GM19240 (cell line): Measurements from ENCODE around the gene TMEM181.
"Not testable (repeated sequence)": the region's sequence is repeated elsewhere in the genome, so short reads cannot be mapped to it uniquely, and the experiment has no call there.

Experiments used
- DNase-seq: peaks from one replicate; pipeline ENCODE4 v3.0.0; 2011; ENCODE audit warnings: low spot score; ENCODE audit not compliant: insufficient read length

TMEM181 gene

DNA sequence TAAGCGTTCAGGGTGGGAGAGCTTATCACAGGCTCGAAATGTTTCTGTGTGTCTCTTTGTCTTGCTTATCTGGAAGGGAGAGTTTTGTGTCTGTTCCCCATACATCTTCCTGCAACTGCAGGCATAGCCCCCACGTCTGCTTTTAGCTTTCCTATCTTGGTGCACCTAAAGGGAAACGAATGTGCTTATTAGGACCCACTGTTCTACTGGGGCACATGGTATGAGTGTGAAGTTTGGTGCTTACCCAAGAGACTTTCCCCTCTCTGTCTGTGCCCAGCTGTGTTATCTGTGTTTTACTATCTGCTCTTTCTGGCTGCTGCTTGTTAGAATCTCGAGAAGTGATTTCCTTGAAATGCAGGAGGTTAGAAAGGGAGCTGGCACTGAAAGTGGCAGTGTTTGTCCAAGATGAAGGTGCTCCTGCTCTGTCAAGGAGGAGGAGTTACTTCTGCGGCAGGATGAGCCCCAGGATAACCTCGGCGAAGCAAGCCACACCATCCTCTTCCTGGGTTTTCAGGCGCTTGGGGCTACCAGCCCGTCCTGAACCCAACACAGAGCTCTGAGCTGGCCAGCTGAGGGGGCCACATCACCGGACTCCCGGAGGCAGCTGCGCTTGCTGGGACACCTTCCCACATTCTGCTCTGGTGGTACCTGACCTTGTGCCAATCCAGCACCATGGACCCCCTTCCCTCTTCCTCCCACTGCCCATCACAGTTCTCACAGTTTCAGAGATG is 61.2 kb downstream of the TMEM181 start:
- no peak for DNase-seq

DNA sequence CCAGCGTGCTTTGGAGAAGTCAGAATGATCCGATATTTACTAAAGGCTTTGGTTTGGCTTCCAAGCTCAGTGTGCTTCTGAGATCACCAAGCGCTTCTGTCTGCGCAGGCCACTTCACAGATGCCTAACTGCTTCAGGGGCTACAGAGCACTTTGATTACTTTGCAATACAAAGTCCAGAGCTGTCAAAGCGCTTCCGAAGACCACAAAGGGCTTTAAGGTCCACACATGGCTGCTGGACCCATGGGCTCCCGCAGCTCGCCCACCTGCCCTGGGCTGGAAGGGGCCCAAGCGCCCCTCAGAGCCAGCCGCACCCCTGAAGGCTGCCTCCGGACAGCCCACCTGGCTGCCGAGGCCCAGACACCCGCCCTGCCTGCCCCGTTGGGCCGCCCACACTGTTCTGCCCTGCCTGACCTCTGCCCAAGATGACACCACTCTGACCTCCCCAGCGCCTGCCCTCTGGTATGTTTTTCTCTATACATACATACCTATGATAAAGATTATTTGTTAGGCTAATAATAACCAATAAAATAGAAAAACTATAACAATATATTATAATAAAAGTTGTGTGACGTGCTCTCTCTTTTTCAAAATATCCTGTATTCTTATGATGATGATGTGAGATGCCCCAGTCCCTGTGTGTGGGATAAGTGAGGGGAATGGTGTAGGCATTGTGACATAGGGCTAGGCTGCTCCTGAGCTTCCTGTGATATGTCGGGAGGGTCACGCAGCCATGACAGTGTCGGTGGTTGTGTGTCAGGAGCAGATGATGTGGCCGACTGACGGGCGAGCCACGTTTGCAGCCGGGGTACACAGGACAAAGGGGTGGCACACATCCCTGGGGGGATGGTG is 62.0 kb downstream of the TMEM181 start:
- no peak for DNase-seq

DNA sequence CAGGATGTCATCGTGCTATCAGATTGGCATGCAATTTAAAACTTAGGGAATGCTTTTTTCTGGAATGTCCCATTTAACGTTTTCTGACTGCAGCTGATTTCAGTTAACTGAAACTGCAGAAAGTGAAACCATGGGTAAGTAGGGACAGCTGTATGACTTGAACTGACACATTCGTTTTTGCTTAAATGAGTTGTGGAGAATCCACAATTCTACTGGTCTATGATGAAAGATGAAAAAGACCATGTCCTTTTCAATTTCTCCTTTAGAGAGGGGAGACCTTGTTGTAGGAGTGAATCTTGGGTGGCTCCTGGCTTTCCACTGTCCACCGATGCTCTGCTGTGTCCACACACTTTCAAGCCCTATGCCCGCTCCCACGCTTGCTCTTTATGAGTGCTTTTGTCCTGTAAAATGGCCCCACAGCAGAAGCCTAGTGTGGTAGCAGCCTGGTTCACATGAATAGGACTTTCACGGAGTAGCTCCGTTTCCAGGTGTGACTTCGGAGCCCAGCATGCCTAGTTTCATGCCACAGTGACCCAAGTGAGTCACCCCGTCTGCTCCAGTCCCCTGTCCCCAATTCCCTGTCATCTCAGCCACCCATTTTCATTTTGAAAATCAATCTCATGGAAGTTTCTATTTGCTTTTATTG is 62.8 kb downstream of the TMEM181 start:
- DNase-seq = no peak

DNA sequence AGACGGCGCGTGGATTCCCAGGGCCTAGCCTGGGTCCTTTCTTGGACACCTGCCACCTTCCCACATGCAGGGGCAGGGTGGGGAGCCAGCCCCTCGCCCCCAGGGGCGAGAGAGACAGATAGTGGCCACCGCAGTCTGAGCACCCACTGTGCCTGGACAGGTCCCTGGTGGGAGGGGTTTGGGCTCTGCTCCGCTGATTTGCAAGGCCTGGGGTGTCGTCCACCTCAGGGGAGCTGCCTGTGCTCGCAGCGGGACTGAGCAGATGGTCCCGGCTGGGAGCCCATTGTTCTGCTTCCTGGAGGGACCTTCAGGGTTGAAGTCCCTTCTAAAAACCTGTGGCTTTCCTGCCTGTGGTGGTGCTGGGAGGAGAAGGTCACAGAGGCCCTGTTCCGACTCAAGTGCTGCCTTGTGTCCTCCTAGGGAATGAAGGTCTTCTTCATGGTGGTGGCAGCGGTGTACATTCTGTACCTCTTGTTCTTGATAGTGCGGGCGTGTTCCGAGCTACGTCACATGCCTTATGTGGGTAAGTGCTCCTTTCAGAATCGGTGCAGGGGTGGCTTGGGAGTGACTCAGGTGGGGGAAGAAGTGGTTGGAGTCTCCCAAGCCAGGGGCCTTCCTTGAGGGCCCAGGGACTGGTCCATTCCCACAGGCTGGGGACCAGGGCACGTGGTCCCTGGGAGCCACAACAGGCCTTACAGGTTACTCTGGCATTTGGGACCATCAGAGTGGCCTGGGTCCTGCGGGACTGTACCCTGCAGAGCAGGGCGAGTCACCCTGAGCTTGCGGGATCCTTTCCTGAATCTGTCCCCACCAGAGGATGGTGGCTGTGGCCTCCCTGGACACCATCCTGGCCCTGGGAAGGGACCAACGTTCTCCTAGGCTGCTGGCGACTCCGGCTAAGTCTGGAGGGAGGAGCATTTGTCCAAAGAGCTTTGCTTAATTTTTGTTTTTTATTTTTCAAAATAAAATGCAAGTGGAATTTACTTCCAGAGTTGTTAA is 65.1 kb downstream of the TMEM181 start:
- no peak for DNase-seq

DNA sequence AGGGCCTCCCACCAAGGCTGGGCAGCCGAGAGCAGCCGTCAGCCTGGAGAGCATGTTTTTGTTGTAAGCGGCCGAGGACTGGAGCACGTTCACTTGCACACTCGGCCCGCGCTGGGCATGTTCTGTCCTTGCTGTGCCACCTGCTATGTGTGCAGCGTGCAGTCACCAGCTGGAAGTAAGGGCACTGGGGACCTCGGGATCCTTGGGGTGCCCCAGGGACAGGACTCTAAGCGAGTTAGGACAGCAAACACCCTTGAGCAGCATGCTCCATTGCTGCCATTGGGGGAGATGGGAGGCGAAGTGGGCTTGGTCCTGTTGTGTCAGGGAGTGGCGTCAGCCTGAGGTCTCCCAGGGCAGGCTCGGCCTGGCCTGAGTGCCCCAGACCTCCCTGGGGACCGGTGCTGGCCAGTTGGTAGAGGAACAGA is 66.0 kb downstream of the TMEM181 start:
- DNase-seq = no peak

DNA sequence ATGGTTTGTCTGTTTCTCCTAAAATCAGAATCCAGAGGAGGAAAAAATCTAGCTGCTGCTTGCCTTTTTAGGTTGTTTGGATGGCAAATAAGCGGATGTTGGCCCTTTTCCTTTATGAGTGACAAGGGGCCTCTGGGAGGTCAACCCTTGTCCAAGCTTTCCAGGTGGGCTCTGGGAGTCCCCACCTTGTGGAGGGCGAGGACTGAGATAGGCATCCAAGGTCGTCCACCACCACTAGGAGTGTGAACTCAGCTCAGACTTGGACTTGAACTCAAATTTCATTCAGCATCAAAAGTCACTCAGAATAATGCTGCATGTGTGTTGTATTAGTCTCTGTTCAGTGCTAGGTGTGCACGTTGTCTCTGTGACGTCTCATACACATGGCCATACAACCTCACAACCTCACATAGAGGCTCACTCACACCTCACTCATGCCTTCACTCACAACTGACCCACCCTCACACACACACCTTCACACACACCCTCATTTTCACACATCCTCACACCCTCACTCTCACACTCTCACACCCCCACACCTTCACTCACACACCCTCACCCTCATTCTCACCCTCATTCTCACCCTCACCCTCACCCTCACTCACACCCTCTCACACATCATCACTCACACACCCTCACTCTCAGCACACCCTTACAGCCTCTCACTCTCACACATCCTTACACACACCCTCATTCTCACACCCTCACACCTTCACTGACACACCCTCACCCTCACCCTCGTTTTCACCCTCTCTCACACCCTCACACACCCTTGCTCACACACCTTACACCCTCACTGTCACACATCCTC is 66.7 kb downstream of the TMEM181 start:
- no peak for DNase-seq

DNA sequence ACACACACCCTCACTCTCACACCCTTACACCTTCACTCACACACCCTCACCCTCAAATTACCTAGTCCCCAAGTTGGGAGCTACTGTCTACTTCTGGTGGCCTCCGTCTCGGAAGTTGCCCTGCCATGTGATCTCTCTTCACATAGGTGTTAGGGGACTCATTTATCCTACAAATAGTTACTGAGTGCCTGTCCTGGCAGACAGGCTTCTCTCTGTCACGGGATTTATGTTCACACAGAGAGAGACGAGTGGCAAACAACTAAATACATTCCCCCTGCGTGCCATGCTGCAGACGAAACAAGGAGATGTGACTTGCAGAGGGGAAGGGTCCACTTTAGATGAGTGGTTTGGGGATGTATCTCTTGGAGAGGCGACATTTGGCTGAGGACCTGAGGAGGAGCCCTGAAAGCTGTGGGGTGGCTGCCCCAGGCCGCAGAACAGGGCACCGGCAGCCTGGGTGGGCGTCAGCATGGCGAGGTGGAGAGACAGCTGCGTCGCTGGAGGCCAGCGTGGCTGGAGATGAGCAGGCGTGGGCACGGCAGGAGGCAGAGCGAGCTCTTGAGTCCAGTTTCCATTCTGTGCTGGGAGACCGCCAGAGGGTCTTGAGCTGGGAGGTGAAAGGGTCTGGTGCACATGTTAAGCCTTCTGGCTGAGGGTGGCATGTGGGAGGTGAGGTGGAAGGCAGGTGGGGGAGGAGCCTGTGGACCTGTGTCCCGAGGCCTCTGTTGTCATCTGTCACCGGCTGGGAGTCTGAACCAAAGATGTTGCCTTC is 67.5 kb downstream of the TMEM181 start:
- no peak for DNase-seq

DNA sequence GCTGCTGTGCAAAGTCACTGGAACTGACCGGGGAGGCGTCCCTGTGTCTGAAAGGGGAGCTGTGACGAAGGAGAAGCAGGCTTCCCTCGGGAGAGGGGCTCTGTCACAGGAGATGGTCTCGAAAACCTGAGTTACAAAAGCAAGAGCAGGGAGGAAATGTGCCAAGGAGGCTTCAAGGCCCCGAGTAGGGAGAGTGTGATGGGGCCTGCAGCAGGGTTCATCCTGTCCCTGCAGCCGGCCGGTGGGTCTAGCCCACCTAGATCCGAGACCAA is 68.0 kb downstream of the TMEM181 start:
- DNase-seq = no peak

DNA sequence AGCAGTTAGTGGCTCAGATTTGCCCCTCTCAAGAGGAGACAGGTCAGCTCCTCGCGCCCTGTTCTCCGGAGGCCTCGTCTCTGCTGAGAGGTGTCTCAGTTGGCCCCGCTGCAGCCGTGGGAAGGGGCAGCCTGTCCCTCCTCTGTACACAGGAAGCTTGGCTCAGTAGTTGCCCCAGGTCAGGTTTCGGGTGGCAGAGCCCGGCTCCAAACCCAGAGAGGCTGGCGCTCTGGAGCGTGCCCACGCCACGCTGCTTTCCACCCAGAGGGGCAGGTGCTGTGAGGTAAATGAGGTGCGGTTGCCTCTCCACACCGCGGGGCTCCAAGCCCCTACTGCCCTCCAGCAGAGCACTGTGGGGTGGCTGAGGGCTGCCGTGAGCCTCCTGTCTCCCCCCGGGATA is 68.7 kb downstream of the TMEM181 start:
- DNase-seq = no peak

DNA sequence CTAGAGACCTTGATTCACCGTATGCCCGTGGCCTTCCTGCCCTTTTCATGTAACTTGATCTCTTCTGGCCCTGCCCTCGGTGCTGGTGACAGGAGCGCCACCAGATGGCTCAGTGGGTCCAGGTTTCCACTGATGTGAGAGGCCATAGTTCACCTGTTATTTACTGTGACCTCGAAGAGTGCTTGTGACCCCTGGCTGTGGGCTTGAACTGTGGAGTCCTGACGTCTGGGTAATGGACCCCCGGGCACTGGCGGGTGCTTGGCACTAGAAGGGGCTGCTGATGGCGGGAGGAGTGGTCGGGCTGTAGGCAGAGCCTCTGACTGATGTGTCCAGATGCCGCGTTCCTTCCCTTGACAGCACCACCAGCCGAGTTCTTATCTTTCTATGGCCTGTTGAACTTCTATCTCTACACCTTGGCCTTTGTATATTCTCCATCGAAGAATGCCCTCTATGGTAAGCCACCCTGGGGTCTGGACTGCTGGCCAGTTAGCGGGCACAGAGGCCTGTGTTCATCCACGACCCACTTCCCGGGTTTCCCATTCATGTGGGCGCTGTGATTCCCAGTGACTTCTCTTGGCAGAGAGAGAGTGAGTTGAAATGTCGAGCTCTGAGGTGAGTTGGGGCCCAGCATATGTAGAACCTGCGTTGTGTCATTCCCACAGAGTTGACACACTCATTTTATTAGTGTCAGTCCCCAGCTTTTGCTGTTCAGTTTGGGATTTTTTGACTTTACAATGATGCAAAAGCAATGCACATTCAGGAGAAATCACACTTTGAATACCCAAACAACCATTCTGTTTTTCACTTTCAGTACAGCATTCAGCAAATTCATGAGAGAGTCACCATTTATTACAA is 69.7 kb downstream of the TMEM181 start:
- no peak for DNase-seq

DNA sequence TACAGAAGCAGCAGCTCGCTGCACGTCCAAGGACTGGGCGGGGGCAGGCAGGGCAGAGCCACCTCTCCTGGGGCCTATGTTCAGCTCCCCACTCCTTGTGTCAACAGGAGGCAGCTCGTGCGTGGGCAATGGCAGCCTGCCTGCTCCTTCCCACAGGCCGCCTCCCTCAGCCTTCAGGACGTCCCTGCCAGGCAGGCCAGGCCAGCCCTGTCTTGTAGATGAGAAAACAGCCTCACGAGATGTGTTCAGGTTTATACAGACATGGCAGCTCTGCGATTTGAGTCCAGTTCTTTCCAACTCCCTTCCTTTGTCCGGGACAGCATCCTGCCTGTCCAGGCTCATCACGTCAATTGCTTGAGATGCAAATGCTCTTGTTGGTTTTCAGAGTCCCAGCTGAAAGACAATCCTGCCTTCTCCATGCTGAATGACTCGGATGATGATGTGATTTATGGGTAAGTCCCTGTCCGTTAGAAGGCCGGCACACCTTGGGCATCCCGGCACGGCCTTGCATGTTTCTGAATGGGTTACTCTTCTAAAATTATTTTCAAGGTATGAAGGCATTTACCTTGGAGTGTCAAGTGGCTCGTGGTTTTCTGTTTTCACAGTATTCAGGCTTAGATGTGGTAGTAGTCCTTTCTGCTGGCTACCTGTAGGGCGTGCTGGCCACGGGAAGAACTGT is 71.2 kb downstream of the TMEM181 start:
- no peak for DNase-seq

DNA sequence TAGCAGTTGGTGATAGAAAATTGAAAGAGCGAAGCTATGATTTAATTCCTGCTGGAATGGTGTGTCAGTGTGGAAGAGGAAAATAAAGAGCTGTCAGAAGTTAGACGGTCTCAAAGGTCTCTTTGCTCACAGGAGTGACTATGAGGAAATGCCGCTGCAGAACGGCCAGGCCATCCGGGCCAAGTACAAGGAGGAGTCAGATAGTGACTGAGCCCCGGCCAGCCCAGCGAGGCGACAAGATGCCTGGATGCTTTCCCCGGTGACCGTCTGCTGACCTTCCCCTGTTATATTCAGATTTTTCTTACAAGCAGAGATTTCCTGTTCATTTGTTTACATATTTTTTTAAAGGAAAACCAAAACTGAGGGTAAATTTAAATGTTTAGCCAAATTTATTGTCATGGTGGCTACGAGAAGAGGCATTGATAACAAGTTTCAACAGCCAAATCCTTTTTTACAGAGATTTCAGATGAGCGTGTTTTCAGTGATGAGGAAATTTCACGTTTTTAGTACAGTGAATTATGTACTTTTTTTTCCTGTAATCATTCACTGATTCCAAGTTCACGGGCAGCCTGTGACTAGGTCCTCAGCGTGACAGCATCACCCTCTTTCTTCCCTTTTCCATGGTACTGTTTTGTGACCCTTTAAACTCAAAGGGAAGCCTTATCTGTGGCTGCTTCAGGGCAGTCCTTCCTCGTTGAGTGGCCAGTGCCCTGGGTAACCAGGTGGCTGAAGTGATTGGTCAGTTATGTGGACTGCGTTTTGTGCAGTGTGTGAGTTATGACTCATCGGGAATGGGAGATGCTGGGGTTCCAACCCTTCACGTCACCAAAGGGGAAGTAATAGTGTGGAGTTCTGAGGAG is 72.0 kb downstream of the TMEM181 start:
- no peak for DNase-seq

DNA sequence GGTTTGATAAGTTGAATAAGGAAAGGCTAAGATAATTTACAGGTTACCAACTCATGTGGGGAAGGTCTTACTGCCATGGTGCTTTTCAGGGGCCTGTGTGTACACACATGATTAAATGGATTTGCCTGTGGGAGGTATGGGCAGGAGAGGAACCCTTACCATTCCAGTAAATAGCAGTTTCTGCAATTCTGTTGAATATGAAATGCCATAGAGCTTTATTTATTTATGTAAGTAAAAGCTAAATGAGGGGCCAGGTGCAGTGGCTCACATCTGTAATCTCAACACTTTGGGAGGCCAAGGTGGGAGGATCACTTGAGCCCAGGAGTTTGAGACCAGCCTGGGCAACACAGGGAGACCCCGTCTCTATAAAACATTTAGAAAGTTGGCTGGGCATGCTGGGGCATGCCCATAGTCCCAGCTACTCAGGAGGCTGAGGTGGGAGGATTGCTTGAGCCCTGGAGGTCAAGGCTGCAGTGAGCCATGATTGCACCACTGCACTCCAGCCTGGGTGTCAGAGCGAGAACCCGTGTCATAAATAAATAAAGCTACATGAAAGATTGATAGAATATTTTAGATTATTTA is 72.7 kb downstream of the TMEM181 start:
- not testable (repeated sequence) for DNase-seq

DNA sequence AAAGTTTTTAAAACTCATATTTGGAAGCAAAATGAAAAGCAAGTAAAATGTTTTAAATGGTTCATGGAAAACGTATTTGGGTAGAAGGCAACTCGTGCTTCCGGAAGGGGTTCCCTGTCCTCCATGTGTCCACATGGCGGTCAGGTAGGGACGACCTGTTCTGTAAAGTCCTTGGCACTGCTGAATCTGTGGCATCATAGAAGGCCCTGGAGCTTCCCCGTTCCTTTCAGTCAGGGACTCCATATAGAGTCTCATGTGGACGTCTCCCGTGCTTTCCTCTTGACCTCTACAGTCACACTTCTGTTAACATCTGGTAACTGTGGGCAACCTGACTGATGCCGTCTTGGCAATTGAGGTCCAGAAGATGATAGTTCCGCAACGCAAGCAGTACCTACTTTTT is 73.2 kb downstream of the TMEM181 start:
- DNase-seq = no peak

DNA sequence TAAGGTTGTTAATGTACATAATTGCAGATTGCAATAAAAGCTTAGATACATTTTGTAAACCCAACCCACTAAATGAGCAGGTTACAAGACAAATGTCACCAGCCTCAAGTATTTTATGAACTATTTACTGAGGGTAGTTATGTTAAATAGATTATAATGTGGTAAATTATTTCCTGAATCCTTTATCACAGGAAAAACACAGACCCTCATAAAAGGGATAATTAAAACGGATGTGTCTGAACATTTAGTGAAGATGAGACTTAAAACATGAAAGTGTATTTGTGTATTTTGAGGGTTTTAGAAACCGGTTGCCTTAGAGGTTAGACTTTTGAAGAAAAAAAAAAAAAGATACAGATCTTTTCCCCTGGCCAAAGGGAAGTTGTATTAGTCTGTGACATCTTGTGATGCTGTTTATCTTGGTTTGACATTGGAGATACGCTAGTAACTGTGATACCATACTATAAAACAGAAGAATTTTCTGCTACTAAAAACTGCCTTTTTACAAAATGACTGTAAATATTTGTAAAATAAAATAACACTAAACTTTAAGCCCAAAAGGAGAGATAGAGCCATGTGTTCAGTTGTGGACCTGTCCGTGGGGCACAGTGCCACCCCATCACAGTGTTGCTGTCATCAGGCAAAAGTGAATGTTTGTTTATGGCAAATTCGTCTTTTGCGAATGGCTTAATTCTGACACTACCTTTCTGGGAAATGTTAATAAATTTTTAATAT is 75.0 kb downstream of the TMEM181 start:
- no peak for DNase-seq

DNA sequence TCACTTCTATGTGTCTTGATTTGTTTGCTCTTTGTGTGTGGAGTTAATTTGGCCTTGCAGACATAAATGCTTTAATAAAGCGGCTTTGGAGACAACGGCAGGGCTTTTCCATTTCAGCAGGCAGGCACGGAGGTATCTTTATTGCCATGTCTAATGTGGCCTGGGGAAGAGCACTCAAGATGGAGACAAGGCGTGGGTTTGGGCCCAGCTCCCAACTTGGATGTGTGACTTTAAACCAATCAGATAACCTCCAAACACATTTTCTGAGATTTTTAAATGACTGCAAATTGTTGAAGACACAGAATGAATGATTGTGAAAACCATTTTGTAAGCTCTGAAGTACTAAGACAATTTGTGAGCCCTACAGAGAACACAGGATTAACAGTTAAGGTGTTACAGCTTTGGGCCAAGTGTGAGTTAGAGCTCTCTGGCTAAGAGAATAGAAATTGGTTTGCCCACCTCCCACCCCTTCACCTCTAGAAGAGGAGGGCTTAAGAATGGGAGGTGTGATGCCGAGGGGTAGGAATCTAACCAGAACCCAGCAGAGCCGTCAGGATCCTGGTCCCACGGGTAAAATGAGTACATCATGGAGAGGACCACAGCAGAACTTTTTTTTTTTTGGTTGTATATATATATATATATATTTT is 75.7 kb downstream of the TMEM181 start:
- DNase-seq = no peak
